GM18867 (cell line): Measurements from ENCODE around the gene SCARF2.
"Not testable (repeated sequence)": the region's sequence is repeated elsewhere in the genome, so short reads cannot be mapped to it uniquely, and the experiment has no call there.

Experiments used
- ATAC-seq: cut with Tn5 transposase; IDR thresholded peaks from one replicate; pipeline ENCODE4 v1.9.1; 2021; ENCODE audit warnings: mild to moderate bottlenecking, moderate library complexity; ENCODE audit not compliant: unreplicated experiment

The SCARF2 gene

GRCh38 chr22:20437613-20438426 is at the start of gene SCARF2:
Gene SCARF2, minus strand, starts transcription at chr22:20437825. Its CDS starts 71 bp downstream, at chr22:20437754.
- ATAC-seq = no peak

- no peak for ATAC-seq
Measured at GRCh38 chr22:20486229-20486628, 48.6 kb upstream of the SCARF2 start.

GRCh38 chr22:20484948-20485683 is 47.5 kb upstream of the SCARF2 start:
- ATAC-seq = no peak

GRCh38 chr22:20483771-20484170 is 46.1 kb upstream of the SCARF2 start:
- no peak for ATAC-seq

GRCh38 chr22:20483143-20483506 is 45.5 kb upstream of the SCARF2 start:
- ATAC-seq = not testable (repeated sequence)

- ATAC-seq = no peak
Measured at GRCh38 chr22:20479612-20480196, 42.1 kb upstream of the SCARF2 start.

- ATAC-seq = not testable (repeated sequence)
Measured at GRCh38 chr22:20478059-20478458, 40.4 kb upstream of the SCARF2 start.

GRCh38 chr22:20475569-20475968 is 37.9 kb upstream of the SCARF2 start:
- ATAC-seq = not testable (repeated sequence)

- ATAC-seq = no peak
Measured at GRCh38 chr22:20475115-20475436, 37.5 kb upstream of the SCARF2 start.

- ATAC-seq = no peak
Measured at GRCh38 chr22:20472629-20473442, 35.2 kb upstream of the SCARF2 start.

- no peak for ATAC-seq
Measured at GRCh38 chr22:20471126-20471833, 33.7 kb upstream of the SCARF2 start.

GRCh38 chr22:20470525-20470924 is 32.9 kb upstream of the SCARF2 start:
- not testable (repeated sequence) for ATAC-seq

- no peak for ATAC-seq
Measured at GRCh38 chr22:20469110-20469868, 31.7 kb upstream of the SCARF2 start.

- ATAC-seq = no peak
Measured at GRCh38 chr22:20466659-20467379, 29.2 kb upstream of the SCARF2 start.

- no peak for ATAC-seq
Measured at GRCh38 chr22:20465759-20466077, 28.1 kb upstream of the SCARF2 start.

GRCh38 chr22:20464912-20465758 is 27.5 kb upstream of the SCARF2 start:
- ATAC-seq = no peak

GRCh38 chr22:20464096-20464614 is 26.5 kb upstream of the SCARF2 start:
- no peak for ATAC-seq
